Activated CD8-positive, alpha-beta memory T cell treated with anti-CD3 and anti-CD28 coated beads, Interleukin-2, amount 50 U/mL, for 4 hours (primary cell): ENCODE data around the gene RPL31.
"Not testable (repeated sequence)": the region's sequence is repeated elsewhere in the genome, so short reads cannot be mapped to it uniquely, and the experiment has no call there.

Source experiments
- DNase-seq: peaks from one replicate; pipeline ENCODE4 v3.0.0-alpha.2; 2020

The RPL31 gene

GRCh38 chr2:101030866-101031554, 28.9 kb downstream of the RPL31 start:
- DNase-seq, result no peak

GRCh38 chr2:101032084-101032776, 30.1 kb downstream of the RPL31 start:
- no peak for DNase-seq

DNA sequence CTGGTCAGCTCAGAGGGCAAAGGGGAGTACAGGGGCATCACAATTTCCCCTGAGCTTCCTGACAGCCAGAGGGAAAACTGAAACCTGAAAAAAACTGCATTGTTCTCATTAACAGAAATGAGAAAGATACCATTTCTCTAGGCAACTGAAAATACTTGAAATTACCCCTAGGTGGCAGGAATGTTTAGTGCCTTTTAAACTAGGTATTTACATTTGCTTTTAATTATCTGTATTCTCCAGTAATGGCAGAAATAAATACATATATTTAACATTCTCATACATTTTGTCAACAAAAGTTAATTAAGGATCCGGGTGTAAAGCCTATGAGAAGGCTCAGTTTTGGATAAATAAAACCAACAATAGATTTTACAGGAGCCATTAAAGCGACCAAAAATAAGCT, 34.5 kb downstream of the RPL31 start:
- no peak for DNase-seq

DNA sequence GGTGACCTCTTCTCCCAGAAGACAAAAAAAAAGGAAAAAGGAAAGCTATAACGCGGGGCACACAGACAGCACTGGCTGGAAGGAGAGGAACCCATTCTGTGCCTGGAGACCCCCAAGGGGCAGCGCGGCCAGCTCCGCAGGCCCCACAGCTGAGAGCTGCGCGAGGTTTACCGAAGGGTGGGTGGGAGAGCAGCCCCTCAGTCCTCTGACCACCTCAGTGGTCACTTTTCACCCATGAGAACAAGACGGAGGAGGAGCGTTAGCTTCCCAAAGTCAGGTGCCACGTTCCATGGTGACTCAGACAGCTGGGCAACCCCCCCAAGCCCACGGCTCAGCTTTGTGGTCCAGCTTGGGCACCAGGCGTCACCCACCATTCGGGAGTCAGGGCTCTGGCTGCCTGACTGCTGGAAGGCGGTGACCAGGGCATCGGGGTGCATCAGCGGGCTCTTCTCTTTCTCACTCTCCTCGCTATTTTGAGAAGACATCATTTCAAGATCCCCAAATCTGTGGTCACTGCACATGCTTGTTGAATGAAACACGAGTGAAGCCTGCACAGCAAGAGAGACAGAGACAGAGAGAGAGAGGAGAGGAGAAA, 35.2 kb downstream of the RPL31 start:
- DNase-seq, result no peak

GRCh38 chr2:101038455-101039255, 36.6 kb downstream of the RPL31 start:
- DNase-seq, result no peak

DNA sequence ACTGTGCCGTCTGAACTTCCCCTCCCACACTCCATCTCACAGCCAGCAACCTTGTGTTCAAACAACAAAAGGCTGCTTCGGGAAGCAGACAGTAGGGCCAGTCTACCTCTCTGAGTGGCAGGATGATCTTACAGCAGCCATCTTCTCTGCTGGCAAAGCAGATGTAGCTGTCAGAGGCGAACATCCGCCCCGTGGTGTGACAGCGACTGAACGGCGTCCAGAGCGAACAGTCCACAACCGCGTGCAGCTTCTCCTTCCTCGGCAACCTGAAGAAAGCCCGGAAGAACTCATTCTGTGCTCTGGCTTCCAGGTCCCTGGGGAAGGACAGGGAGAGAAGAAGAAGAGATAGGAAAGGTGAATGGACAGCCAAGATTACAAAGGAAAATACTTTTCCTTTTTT, 38.0 kb downstream of the RPL31 start:
- no peak for DNase-seq

DNA sequence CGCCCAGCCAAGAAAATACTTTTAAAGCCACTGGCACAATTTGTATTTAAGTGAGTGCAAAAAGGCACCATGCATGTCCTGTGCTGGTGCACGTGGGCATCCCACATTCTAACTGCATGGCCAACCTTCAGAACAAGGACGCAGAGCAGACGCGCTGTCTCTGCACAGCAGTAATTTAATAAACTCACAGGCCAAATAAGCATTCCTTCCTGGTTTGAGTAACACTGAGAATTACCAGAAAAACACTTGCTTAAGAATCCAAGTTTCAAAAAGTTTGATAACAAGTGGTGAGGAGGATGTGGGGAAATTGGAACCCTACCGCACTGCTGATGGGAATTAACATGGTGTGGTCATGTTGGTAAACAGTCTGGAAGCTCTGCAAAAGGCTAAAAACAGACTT, 38.7 kb downstream of the RPL31 start:
- no peak for DNase-seq

DNA sequence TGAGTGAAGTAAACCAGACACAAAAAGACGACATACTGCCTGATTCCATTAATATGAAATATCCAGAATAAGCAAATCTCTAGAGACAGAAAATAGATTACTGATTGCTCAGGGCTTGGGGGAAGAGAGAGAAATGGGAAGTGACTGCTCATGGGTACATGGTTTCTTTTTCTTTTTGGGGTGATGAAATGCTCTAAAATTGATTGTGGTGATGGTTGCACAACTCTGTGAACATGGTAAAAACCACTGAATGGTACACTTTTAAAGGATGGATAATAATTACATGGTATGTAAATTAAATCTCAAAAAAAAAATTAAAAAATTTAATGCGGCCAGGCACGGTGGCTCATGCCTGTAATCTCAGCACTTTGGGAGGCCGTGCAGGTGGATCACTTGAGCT, 39.3 kb downstream of the RPL31 start:
- no peak for DNase-seq

GRCh38 chr2:101045330-101045729, 43.2 kb downstream of the RPL31 start:
- no peak for DNase-seq

DNA sequence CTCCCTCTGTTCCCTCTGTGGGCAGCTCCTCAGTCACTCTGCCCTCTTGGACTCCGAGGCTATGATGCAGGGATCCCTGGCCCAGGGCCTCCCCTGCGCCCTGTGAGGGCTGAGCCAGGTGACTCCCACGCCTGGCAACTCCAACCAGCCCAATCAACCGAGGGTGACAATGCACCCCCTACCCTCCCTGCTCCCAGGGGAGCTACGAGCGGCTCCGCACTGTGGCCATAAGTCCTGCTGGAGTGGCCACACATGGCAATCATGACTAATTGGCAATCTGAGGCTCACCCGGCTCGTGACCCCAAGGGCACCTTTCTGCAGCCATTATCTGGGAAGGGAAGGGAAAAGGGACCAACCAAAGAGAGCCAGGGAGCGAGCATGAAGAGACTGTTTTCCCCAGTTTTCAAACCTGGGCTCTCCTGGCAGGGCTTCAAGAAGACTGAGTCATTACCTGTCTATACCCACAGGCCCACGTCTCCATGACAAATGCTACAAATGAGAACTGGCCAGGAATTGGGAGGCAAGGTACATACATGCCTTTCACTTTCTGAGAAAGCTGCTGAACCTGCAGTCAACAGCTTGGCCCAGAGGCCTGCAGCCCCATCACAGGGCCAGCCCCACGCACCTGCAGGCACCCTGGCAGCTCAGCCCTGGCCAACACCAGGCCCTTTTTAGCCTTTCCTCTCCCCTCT, 45.1 kb downstream of the RPL31 start:
- DNase-seq, result no peak

DNA sequence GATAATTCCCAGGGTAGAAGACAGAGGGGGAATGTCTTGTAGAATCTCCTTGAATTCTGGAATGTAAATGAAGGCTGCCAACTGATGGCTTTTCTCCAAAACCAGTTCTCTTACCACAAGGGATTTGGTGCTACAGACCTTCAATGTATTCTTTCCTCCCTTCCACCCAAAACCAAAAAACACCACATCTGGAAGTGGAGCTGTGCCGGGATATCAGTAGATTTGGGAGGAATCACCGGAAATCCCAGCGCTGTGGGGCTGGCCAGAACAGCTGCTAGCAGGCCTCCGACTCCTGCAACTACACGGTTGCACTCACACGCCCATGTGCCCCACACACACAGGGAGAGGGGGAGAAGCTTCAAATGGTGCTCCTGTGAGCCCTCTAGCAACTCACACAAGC, 45.7 kb downstream of the RPL31 start:
- DNase-seq, result no peak

DNA sequence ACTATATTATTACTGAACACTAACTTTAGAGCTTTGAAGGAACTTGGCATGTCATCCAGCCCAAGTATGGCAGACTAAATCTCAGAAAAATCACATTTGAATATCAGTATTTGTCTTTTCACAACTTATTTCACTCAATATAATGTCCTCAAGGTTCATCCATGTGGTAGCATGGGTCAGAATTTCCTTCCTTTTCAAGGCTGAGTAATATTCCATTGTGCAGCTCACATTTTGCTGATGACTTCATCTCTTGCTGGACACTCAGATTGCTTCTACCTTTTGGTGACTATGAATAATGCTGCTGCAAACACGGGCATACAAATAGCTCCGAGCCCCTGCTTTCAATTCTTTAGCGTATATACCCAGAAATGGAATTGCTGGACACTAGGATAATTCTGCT, 46.7 kb downstream of the RPL31 start:
- no peak for DNase-seq

GRCh38 chr2:101050886-101051285, 48.8 kb downstream of the RPL31 start:
- DNase-seq, result not testable (repeated sequence)

GRCh38 chr2:101052147-101052546, 50.1 kb downstream of the RPL31 start:
- no peak for DNase-seq

- no peak for DNase-seq
These were observed 51.0 kb downstream of the RPL31 start for GRCh38 chr2:101053117-101053516.
